Stimulated activated CD8-positive, alpha-beta memory T cell treated with anti-CD3 and anti-CD28 coated beads, Interleukin-15, amount 100 ng/mL, for 48 hours (primary cell): ENCODE measurements around the gene ANGPT4.

Source experiments
- DNase-seq, 2 donors: peaks; one replicate each; pipeline ENCODE4 v3.0.0-alpha.2; 2020; ENCODE audit warnings: low read depth in 2 of 2

Gene ANGPT4, protein sequence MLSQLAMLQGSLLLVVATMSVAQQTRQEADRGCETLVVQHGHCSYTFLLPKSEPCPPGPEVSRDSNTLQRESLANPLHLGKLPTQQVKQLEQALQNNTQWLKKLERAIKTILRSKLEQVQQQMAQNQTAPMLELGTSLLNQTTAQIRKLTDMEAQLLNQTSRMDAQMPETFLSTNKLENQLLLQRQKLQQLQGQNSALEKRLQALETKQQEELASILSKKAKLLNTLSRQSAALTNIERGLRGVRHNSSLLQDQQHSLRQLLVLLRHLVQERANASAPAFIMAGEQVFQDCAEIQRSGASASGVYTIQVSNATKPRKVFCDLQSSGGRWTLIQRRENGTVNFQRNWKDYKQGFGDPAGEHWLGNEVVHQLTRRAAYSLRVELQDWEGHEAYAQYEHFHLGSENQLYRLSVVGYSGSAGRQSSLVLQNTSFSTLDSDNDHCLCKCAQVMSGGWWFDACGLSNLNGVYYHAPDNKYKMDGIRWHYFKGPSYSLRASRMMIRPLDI

GRCh38 chr20:916125-916799 is at the start of gene ANGPT4:
ANGPT4 (minus strand) TSS chr20:916334; CDS start chr20:916214, 120 bp downstream.
- no peak for DNase-seq

GRCh38 chr20:963795-964194 is 47.7 kb upstream of the ANGPT4 start:
- no peak for DNase-seq

DNA sequence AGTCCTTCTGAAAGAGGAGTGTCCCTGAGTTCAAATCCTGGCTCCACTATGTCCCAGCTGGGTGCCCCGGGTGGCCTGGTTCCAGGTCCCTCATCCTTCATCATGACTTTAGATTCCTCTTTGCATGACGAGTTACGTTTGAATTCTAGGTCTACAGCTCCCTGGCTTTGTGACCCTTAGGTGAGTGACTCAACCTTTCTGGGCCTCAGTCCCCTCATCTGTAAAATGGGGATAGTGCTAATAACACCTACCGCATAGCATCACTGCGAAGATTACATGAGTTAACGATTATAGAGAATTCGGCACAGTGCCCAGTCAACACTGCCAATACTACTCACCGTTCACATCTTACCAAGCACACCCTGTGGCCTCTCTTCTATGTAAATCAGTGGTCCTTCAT is 46.5 kb upstream of the ANGPT4 start:
- no peak for DNase-seq

- no peak for DNase-seq
Measured at GRCh38 chr20:962223-962622, 46.1 kb upstream of the ANGPT4 start.

- no peak for DNase-seq
Measured at GRCh38 chr20:961768-962167, 45.6 kb upstream of the ANGPT4 start.

GRCh38 chr20:959996-960615 is 44.0 kb upstream of the ANGPT4 start:
- DNase-seq, result no peak

GRCh38 chr20:958936-959815 is 43.0 kb upstream of the ANGPT4 start:
- no peak for DNase-seq

DNA sequence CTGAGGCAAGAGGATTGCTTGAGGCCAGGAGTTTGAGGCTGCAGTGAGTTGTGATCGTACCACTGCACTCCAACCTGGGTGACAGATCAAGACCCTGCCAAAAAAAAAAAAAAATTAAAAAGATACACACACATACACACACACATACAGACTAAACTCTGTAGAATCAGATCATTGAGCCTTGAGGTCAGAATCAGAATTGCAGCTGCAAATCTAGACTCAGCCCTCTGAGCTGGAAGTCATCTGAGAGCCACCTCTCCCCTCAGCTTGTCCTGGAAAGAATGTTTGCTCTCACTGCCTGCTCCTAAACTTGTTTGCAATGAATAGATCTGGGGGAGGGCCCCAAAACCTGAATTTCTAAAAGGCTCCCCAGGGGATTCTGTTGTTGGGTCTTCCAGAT is 41.4 kb upstream of the ANGPT4 start:
- DNase-seq, result no peak

- DNase-seq, result peak; percentile 49 to 54
Measured at GRCh38 chr20:956330-956951, 40.3 kb upstream of the ANGPT4 start.

- no peak for DNase-seq
Measured at GRCh38 chr20:955656-956055, 39.5 kb upstream of the ANGPT4 start.

DNA sequence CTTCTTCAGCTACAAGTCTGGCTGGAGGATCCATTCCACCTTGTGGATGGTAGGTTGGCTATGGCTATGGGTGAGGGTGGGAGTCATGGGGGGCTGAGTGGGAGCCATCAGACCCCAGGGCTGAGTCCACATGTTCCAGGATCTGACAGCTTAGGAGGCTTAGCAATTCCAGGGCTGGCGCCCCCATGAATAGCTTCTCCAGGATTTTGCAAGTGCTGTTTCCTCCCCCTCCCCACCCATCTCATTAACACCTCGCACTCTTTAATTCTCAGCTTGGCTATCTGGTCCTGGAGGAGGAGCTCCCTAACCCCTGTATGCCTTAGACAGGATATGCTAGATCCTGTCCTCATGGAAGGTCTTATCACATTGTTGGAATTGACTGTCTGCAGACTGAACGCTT is 39.0 kb upstream of the ANGPT4 start:
- no peak for DNase-seq

DNA sequence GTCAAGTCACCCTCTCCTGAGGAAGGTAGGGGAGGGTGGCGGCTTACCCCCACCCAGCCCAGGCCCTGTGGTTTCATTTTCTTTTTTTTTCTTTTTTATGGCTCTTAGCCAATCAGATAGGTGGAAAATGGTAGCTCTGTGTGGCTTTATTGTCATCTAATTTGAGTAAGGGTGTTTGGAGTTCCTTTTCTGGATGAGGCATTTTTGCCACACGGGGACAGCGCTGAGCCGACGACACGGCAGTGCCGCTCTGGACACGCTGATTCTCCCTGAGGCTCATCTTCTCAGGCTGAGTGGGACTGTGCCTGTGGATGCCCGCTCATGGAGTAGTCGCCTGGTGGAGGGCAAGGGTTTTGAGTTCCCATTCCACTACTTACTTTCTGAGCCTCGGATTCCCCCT is 37.6 kb upstream of the ANGPT4 start:
- no peak for DNase-seq

- no peak for DNase-seq
Measured at GRCh38 chr20:952196-952795, 36.2 kb upstream of the ANGPT4 start.

GRCh38 chr20:951384-952169 is 35.4 kb upstream of the ANGPT4 start:
- no peak for DNase-seq

DNA sequence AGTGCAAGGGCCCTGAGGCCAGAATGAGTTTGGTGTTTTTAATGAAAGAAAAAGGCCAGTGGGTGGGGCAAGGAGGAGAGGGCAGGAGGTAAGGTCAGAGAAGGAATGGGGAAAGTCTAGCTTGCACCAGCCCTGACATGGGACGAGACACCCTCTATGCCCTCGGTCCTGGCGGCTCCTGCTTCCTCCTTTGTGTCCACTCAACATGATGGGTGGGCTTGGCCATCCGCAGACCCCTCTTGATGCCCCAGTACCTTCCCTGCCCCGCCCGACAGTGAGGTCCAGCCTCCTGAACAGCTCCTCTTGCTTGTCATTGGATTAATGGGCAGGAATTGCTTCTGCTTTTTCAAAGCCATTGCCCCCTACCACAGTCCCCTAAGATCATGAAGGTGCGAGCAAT is 33.6 kb upstream of the ANGPT4 start:
- DNase-seq, result no peak

GRCh38 chr20:946826-947225 is 30.7 kb upstream of the ANGPT4 start:
- DNase-seq, result no peak

GRCh38 chr20:945841-946240 is 29.7 kb upstream of the ANGPT4 start:
- no peak for DNase-seq

GRCh38 chr20:944774-945410 is 28.8 kb upstream of the ANGPT4 start:
- no peak for DNase-seq

DNA sequence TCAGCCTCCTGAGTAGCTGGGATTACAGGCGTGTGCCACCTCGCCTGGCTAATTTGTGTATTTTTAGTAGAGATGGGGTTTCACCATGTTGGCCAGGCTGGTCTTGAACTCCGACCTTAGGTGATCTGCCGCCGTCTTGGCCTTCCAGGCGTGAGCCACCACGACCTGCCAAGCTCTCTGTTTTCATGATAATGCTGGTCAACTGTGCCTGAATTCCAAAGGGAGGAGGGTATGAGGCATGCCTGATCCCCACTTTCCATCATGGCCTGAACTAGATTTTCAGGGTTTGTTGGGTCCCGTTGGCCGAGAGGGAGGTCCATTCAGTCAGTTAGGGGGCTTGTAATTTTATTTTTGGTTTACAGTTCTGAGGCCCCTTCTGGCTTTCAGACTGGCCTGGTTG is 28.0 kb upstream of the ANGPT4 start:
- no peak for DNase-seq

GRCh38 chr20:942611-943010 is 26.5 kb upstream of the ANGPT4 start:
- no peak for DNase-seq
